Activated CD8-positive, alpha-beta T cell treated with anti-CD3 and anti-CD28 coated beads, Interleukin-2, amount 10 ng/mL, durations not matched to agents 7 days and 5 days (primary cell): ENCODE data around the gene CABCOCO1. TPM values are rescaled to one million over a fixed set of nuclear protein-coding genes. Genes with fewer than 3 reads are reported as not detected.

Experiments used
- ATAC-seq: fragments of 150-1000 bp; cut with Tn5 transposase; one replicate; pipeline ENCODE4 v1.10.0; 2021; ENCODE audit warnings: moderate library complexity
- CTCF ChIA-PET: fragments of 350-600 bp; sonication (Branson Sonifier 250); formaldehyde crosslinking; loops from one replicate; lab custom pipeline; 2021; ENCODE audit warnings: antibody characterized with exemption; lab: Charles Lee
- POLR2A ChIA-PET: fragments of 350-600 bp; sonication (Branson Sonifier 250); formaldehyde crosslinking; loops from one replicate; lab custom pipeline; 2021; ENCODE audit warnings: antibody characterized with exemption; lab: Charles Lee
- DNase-seq: peaks from one replicate; pipeline ENCODE4 v3.0.0-alpha.2; 2020
- H3K27ac Mint-ChIP-seq: one replicate; pipeline ENCODE4 v1.8.0; 2021; ENCODE audit warnings: mild to moderate bottlenecking, mixed read lengths
- H3K27me3 Mint-ChIP-seq: one replicate; pipeline ENCODE4 v1.8.0; 2021; ENCODE audit warnings: low read depth, mixed read lengths
- H3K36me3 Mint-ChIP-seq: one replicate; pipeline ENCODE4 v1.8.0; 2021; ENCODE audit warnings: low read depth, mixed read lengths
- H3K4me1 Mint-ChIP-seq: one replicate; pipeline ENCODE4 v1.8.0; 2021; ENCODE audit warnings: low read depth, mixed read lengths
- H3K4me3 Mint-ChIP-seq: one replicate; pipeline ENCODE4 v1.8.0; 2021; ENCODE audit warnings: mild to moderate bottlenecking, mixed read lengths
- H3K9me3 Mint-ChIP-seq: one replicate; pipeline ENCODE4 v1.8.0; 2022; ENCODE audit warnings: mixed read lengths; ENCODE audit not compliant: insufficient read depth
- total RNA-seq, 2 experiments: library from RNA; stranded (reverse); gene quantifications; one replicate each; pipeline ENCODE4 v1.2.3, GENCODE V29; 2021

Gene CABCOCO1
- total RNA-seq, 2 experiments from 2014 or later, result not detected

- peaks cover 11% of the 10 kb centered on the region for H3K4me1 Mint-ChIP-seq
- ATAC-seq, result peak; percentile 36
- H3K36me3 Mint-ChIP-seq, result no peaks in the 10 kb centered on the region
- ChIA-PET POLR2A (no interaction called here), CTCF (no interaction called here)
- DNase-seq, result no peak
- H3K27me3 Mint-ChIP-seq, result no peaks in the 10 kb centered on the region
- H3K9me3 Mint-ChIP-seq, result no peaks in the 10 kb centered on the region
- no peak overlapping the region for H3K4me3 Mint-ChIP-seq
- H3K27ac Mint-ChIP-seq, result no peak overlapping the region
These were observed 149.5 kb downstream of the CABCOCO1 start for GRCh38 chr10:61812052-61812721.

- no peaks in the 10 kb centered on the region for H3K36me3 Mint-ChIP-seq
- no peak overlapping the region for H3K27ac Mint-ChIP-seq
- peaks cover 11% of the 10 kb centered on the region for H3K4me1 Mint-ChIP-seq
- H3K27me3 Mint-ChIP-seq, result no peaks in the 10 kb centered on the region
- no peaks in the 10 kb centered on the region for H3K9me3 Mint-ChIP-seq
- POLR2A ChIA-PET, result no interaction called here
- DNase-seq, result no peak
- ATAC-seq, result no peak
- no peak overlapping the region for H3K4me3 Mint-ChIP-seq
- CTCF ChIA-PET, result no interaction called here
These were observed 150.2 kb downstream of the CABCOCO1 start for GRCh38 chr10:61812920-61813319.

- Mint-ChIP-seq H3K27me3 (no peaks in the 10 kb centered on the region), H3K4me1 (peaks cover 11% of the 10 kb centered on the region), H3K4me3 (no peak overlapping the region), H3K36me3 (no peaks in the 10 kb centered on the region), H3K9me3 (no peaks in the 10 kb centered on the region), H3K27ac (no peak overlapping the region)
- no peak for ATAC-seq
- CTCF ChIA-PET, result interaction anchor here (0.7 kb wide), 1 partner anchor 13 kb away, joined by 3 read pairs; no protein-coding TSS in a partner anchor
- DNase-seq, result no peak
- POLR2A ChIA-PET, result no interaction called here
These were observed 151.4 kb downstream of the CABCOCO1 start for GRCh38 chr10:61814160-61814559.

GRCh38 chr10:61815496-61815895 is 152.8 kb downstream of the CABCOCO1 start:
- CTCF ChIA-PET, result no interaction called here
- POLR2A ChIA-PET, result no interaction called here
- peaks cover 11% of the 10 kb centered on the region for H3K4me1 Mint-ChIP-seq
- H3K9me3 Mint-ChIP-seq, result no peaks in the 10 kb centered on the region
- H3K4me3 Mint-ChIP-seq, result no peak overlapping the region
- no peak overlapping the region for H3K27ac Mint-ChIP-seq
- no peaks in the 10 kb centered on the region for H3K36me3 Mint-ChIP-seq
- no peak for ATAC-seq
- no peaks in the 10 kb centered on the region for H3K27me3 Mint-ChIP-seq
- no peak for DNase-seq

Other genes with a start within 250 kb of the CABCOCO1 start
- not detected for gene TMEM26, start 209.5 kb upstream of the CABCOCO1 start, total RNA-seq
- gene ARID5B, start 238.8 kb downstream of the CABCOCO1 start, total RNA-seq, result 10 to 100 TPM; 18.0 to 21.6 TPM